IPS-15b (cell line): Measurements from ENCODE around the gene ITGB5.

Experiments
- H3K27me3 ChIP-seq: one replicate; pipeline ENCODE4 v1.6.1; 2013; ENCODE audit warnings: low read length; ENCODE audit not compliant: control insufficient read depth, insufficient read depth
- H3K36me3 ChIP-seq: one replicate; pipeline ENCODE4 v1.6.1; 2013; ENCODE audit warnings: low read length; ENCODE audit not compliant: control insufficient read depth, insufficient read depth
- H3K4me1 ChIP-seq: one replicate; pipeline ENCODE4 v1.6.1; 2013; ENCODE audit warnings: mild to moderate bottlenecking, low read length; ENCODE audit not compliant: control insufficient read depth, insufficient read depth
- H3K4me3 ChIP-seq: one replicate; pipeline ENCODE4 v1.5.1; 2013; ENCODE audit warnings: low read depth, low read length
- H3K9ac ChIP-seq: one replicate; pipeline ENCODE4 v1.6.1; 2013; ENCODE audit warnings: low read depth, mild to moderate bottlenecking, low read length
- H3K9me3 ChIP-seq: one replicate; pipeline ENCODE4 v1.6.1; 2013; ENCODE audit warnings: mild to moderate bottlenecking, low read length; ENCODE audit not compliant: control insufficient read depth, insufficient read depth

ITGB5 gene

DNA sequence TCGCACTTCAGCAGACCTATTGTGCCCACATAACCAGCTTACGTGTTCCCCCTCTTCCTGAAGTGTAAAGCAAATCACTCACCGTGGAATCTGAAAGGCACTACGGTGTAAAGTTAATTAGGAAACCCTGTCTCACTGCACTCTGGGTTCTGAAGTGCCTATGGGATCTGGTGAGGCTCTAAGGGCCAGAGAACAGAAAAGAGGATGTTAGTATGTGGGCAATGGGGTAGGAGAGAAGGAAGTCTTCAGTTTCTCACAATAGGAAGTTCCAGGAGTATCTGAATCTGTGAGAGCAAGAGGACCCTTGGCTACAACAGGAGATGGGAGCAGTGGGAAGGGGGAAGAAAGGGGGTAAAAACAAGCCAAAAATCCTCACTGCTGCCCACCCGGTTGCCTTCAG, 71.4 kb downstream of the ITGB5 start:
- H3K4me3 ChIP-seq: no peak overlapping the region
- no peaks in the 10 kb centered on the region for H3K9me3 ChIP-seq
- H3K9ac ChIP-seq: no peak overlapping the region
- H3K36me3 ChIP-seq: peaks cover 15% of the 10 kb centered on the region
- H3K4me1 ChIP-seq: no peaks in the 10 kb centered on the region
- H3K27me3 ChIP-seq: no peaks in the 10 kb centered on the region

GRCh38 chr3:124814620-124815421, 72.3 kb downstream of the ITGB5 start:
- Histone ChIP-seq H3K9me3 (no peaks in the 10 kb centered on the region), H3K27me3 (no peaks in the 10 kb centered on the region), H3K9ac (no peak overlapping the region), H3K36me3 (peaks cover 15% of the 10 kb centered on the region), H3K4me3 (no peak overlapping the region), H3K4me1 (no peaks in the 10 kb centered on the region)

GRCh38 chr3:124813541-124813940, 73.6 kb downstream of the ITGB5 start:
- Histone ChIP-seq H3K36me3 (peaks cover 15% of the 10 kb centered on the region), H3K4me3 (no peak overlapping the region), H3K27me3 (no peaks in the 10 kb centered on the region)

GRCh38 chr3:124812291-124813265, 74.6 kb downstream of the ITGB5 start:
- Histone ChIP-seq H3K9me3 (no peaks in the 10 kb centered on the region), H3K27me3 (no peaks in the 10 kb centered on the region), H3K9ac (no peak overlapping the region), H3K4me1 (no peaks in the 10 kb centered on the region), H3K36me3 (peaks cover 15% of the 10 kb centered on the region), H3K4me3 (no peak overlapping the region)

More at GRCh38 chr3:124813541-124813940, 73.6 kb downstream of the ITGB5 start:
- Histone ChIP-seq H3K9ac (no peak overlapping the region), H3K4me1 (no peaks in the 10 kb centered on the region), H3K9me3 (no peaks in the 10 kb centered on the region)

DNA sequence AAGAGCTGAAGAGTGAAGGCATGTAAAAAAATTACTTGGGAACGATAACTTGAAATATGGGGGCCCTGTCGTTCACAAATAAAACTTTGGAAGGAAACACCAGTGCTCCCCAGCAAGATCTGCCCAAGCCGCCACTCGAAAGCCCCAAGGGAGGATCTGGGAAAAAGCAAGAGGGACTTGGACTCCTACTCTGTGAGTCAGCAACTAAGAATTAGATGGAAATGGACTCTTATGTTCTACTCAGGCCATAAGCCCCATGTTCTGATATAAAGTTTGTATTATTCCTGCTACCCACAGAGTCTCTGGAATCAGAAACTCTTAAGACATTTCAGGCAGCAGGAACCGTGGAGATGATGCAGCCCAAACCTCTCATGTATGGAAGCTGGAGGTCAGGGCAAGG, 75.7 kb downstream of the ITGB5 start:
- Histone ChIP-seq H3K9me3 (no peaks in the 10 kb centered on the region), H3K4me1 (no peaks in the 10 kb centered on the region), H3K4me3 (no peak overlapping the region), H3K27me3 (no peaks in the 10 kb centered on the region), H3K36me3 (peaks cover 9% of the 10 kb centered on the region), H3K9ac (no peak overlapping the region)

GRCh38 chr3:124810970-124811369, 76.2 kb downstream of the ITGB5 start:
- H3K36me3 ChIP-seq: peaks cover 9% of the 10 kb centered on the region
- no peaks in the 10 kb centered on the region for H3K9me3 ChIP-seq
- no peak overlapping the region for H3K9ac ChIP-seq
- H3K27me3 ChIP-seq: no peaks in the 10 kb centered on the region
- H3K4me1 ChIP-seq: no peaks in the 10 kb centered on the region
- H3K4me3 ChIP-seq: no peak overlapping the region

DNA sequence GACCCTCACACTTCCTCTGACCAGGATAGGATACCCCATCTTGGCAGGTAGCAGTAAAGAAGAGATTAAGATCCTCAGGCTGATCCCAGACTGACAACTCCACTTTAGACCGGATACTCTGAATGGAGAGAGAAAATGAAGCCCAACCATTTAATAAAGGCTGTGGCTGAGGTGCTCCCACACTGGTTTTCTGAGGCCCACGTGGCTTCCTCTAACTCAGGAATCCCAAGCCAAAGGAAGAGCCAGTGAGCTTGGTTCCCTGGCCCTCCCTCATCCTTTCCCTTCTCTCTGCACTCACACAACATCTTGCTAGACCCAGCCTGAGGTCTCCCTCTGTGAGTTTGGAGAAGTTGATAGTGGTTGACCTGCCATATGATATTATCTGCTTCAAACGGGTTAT, 78.1 kb downstream of the ITGB5 start:
- H3K4me1 ChIP-seq: no peaks in the 10 kb centered on the region
- H3K27me3 ChIP-seq: no peaks in the 10 kb centered on the region
- H3K9ac ChIP-seq: no peak overlapping the region
- H3K4me3 ChIP-seq: no peak overlapping the region
- no peaks in the 10 kb centered on the region for H3K9me3 ChIP-seq
- no peaks in the 10 kb centered on the region for H3K36me3 ChIP-seq

DNA sequence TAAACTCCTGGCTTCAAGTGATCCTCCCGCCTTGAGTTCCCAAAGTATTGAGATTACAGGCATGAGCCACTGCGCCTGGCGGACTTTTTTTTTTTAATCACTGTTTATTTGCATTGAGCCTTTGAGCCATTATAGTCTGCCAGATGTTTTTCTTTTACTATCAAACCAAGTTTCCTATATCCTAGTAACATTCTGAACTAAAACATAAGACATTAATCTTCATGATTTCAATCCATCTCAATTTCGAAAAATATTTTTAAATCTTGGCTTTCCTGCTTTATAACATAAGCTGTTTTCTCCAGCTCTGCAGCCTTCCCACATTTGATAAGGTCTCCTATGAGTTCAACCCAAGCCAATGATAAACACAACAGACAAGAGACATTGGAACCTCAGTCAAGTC, 81.5 kb downstream of the ITGB5 start:
- Histone ChIP-seq H3K4me3 (no peak overlapping the region), H3K4me1 (peaks cover 3% of the 10 kb centered on the region), H3K9me3 (no peaks in the 10 kb centered on the region), H3K27me3 (no peaks in the 10 kb centered on the region), H3K9ac (no peak overlapping the region), H3K36me3 (peaks cover 4% of the 10 kb centered on the region)

- no peak overlapping the region for H3K4me3 ChIP-seq
- no peaks in the 10 kb centered on the region for H3K9me3 ChIP-seq
- no peaks in the 10 kb centered on the region for H3K27me3 ChIP-seq
- peaks cover 3% of the 10 kb centered on the region for H3K4me1 ChIP-seq
- no peak overlapping the region for H3K9ac ChIP-seq
- H3K36me3 ChIP-seq: peaks cover 4% of the 10 kb centered on the region
Measured at GRCh38 chr3:124804875-124805274, 82.3 kb downstream of the ITGB5 start.

DNA sequence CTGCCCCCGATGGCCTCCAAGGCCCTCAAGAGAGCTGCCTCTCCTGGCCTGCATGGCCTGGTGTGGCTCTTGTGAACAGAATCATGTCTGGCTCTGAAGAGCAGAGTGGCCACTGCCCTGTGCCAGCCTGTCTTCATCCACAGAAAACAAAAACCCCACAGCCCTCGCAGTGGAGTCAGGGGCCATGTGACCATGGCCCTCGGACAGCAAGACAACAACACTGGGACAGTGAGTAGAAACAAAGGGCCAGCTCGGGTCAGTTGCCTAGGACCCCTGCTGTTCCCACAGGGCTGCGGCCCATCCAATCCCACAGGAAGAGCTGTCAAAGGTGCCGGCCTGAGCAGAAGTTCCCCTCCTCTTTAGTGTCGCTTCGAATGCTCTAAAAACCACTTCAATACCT, 84.5 kb downstream of the ITGB5 start:
- Histone ChIP-seq H3K36me3 (peaks cover 4% of the 10 kb centered on the region), H3K4me3 (no peak overlapping the region), H3K27me3 (no peaks in the 10 kb centered on the region), H3K9me3 (no peaks in the 10 kb centered on the region), H3K4me1 (peaks cover 3% of the 10 kb centered on the region), H3K9ac (no peak overlapping the region)

GRCh38 chr3:124802061-124802698, 85.0 kb downstream of the ITGB5 start:
- Histone ChIP-seq H3K9ac (no peak overlapping the region), H3K4me1 (peaks cover 3% of the 10 kb centered on the region)

More at GRCh38 chr3:124802061-124802698, 85.0 kb downstream of the ITGB5 start:
- no peak overlapping the region for H3K4me3 ChIP-seq
- no peaks in the 10 kb centered on the region for H3K9me3 ChIP-seq
- H3K36me3 ChIP-seq: peaks cover 4% of the 10 kb centered on the region
- H3K27me3 ChIP-seq: no peaks in the 10 kb centered on the region
